ENCODE measurements around the gene IGLON5.

Gene IGLON5

GRCh38 chr19:51366389-51367254 lies 55.2 kb downstream of the IGLON5 start:
- DNase-seq: no peak

- no peak for DNase-seq
These were observed 55.8 kb downstream of the IGLON5 start for GRCh38 chr19:51367255-51367564.

GRCh38 chr19:51367565-51368365 lies 56.3 kb downstream of the IGLON5 start:
- no peak for DNase-seq

GRCh38 chr19:51368366-51369282 lies 57.2 kb downstream of the IGLON5 start, which contains the start of gene CLDND2:
Gene CLDND2 (minus strand): TSS chr19:51369003. CDS start chr19:51368577, 426 bp downstream.
- DNase-seq: no peak

GRCh38 chr19:51370230-51370629 lies 58.8 kb downstream of the IGLON5 start:
- DNase-seq: no peak

GRCh38 chr19:51371186-51371690 lies 59.8 kb downstream of the IGLON5 start:
- no peak for DNase-seq

- DNase-seq: no peak
These were observed 60.7 kb downstream of the IGLON5 start for GRCh38 chr19:51372021-51372648.

- no peak for DNase-seq
These were observed 61.4 kb downstream of the IGLON5 start, which contains the start of gene NKG7 for GRCh38 chr19:51372649-51373504. Gene NKG7 (minus strand): TSS chr19:51372654. CDS start chr19:51372535, 119 bp downstream.

- no peak for DNase-seq
These were observed 64.2 kb downstream of the IGLON5 start for GRCh38 chr19:51375504-51376221.

GRCh38 chr19:51377422-51377821 lies 66.0 kb downstream of the IGLON5 start:
- DNase-seq: no peak

- DNase-seq: no peak
These were observed 68.9 kb downstream of the IGLON5 start for GRCh38 chr19:51380379-51380778.
